GM12878 (cell line): ENCODE data around the gene PLXNC1. TPM values are rescaled to one million over a fixed set of nuclear protein-coding genes. Genes with fewer than 3 reads are reported as not detected.

ENCODE experiments used
- ATAC-seq: fragments of 200-7000 bp; cut with Tn5 transposase; 3 replicates; pipeline ENCODE4 v1.9.1; 2020; ENCODE audit warnings: mild to moderate bottlenecking, moderate library complexity
- BruUV-seq: library from RNA; stranded (reverse); fragments of 400-500 nt; replicated peaks from 2 replicates; lab custom pipeline; 2021; lab: Mats Ljungman, UMichigan
- CTCF ChIA-PET: fragments of 300-600 bp; sonication (Branson Sonifier 250); formaldehyde crosslinking; extraction: SDS; loops from one replicate; lab custom pipeline; 2021; ENCODE audit warnings: inconsistent platforms; lab: Yijun Ruan, JAX
- POLR2A ChIA-PET: fragments of 350-600 bp; formaldehyde crosslinking; extraction: SDS; loops from one replicate; lab custom pipeline; 2021; ENCODE audit warnings: inconsistent platforms; lab: Charles Lee
- RAD21 ChIA-PET: fragments of 300-600 bp; sonication (Branson Sonifier 250); formaldehyde crosslinking; loops from one replicate; lab custom pipeline; 2023; ENCODE audit warnings: antibody characterized with exemption; ENCODE audit not compliant: unreplicated experiment; lab: Charles Lee
- SMC1A ChIA-PET: fragments of 300-600 bp; sonication (Branson Sonifier 250); formaldehyde crosslinking; loops from one replicate; lab custom pipeline; 2023; ENCODE audit not compliant: unreplicated experiment, uncharacterized antibody; lab: Charles Lee
- DNase-seq: peaks from one replicate; pipeline ENCODE4 v3.0.0-alpha.2; 2011; ENCODE audit warnings: low read depth, low spot score
- FAIRE-seq: peaks from 3 replicates; lab custom pipeline; 2011; peaks lifted over from hg19 to GRCh38; lab: Jason Lieb, UNC
- H2AFZ ChIP-seq: 2 replicates; pipeline ENCODE4 v1.6.0; 2011; ENCODE audit warnings: low read depth, low read length, control low read depth; ENCODE audit not compliant: control insufficient read depth
- H3K27ac ChIP-seq: 2 replicates; pipeline ENCODE4 v1.5.1; 2011; ENCODE audit warnings: control low read depth; ENCODE audit not compliant: control insufficient read depth, insufficient read depth
- H3K27me3 ChIP-seq, 2 experiments: replicated peaks in 1 of 2; 2 replicates each; pipeline versions ENCODE4 v1.6.0 to v1.6.1; 2011; ENCODE audit warnings: low read length in 1 of 2; ENCODE audit not compliant: control insufficient read depth in 2 of 2, insufficient read depth in 2 of 2
- H3K36me3 ChIP-seq, 2 experiments: 2 replicates each; pipeline ENCODE4 v1.5.1; 2011; ENCODE audit warnings: low read length in 1 of 2; ENCODE audit not compliant: control insufficient read depth in 2 of 2, insufficient read depth in 2 of 2
- H3K4me1 ChIP-seq: 2 replicates; pipeline ENCODE4 v1.6.1; 2011; ENCODE audit warnings: mild to moderate bottlenecking, low read length, moderate library complexity, mixed read lengths; ENCODE audit not compliant: control insufficient read depth, insufficient read depth
- H3K4me2 ChIP-seq: 2 replicates; pipeline ENCODE4 v1.6.0; 2011; ENCODE audit warnings: control low read depth; ENCODE audit not compliant: control insufficient read depth, insufficient read depth
- H3K4me3 ChIP-seq: fragments of 200-600 bp; sonication (generic); 2 replicates; pipeline ENCODE4 v1.5.1; 2016
- H3K79me2 ChIP-seq: 2 replicates; pipeline ENCODE4 v1.6.0; 2011; ENCODE audit warnings: low read length; ENCODE audit not compliant: control insufficient read depth, insufficient read depth
- H3K9ac ChIP-seq: 2 replicates; pipeline ENCODE4 v1.8.0; 2011; ENCODE audit warnings: low read length, control low read depth, mixed read lengths; ENCODE audit not compliant: control insufficient read depth, insufficient read depth
- H3K9me3 ChIP-seq: replicated peaks from 3 replicates; pipeline ENCODE4 v1.5.1; 2011; ENCODE audit warnings: mild to moderate bottlenecking, low read length; ENCODE audit not compliant: control insufficient read depth, insufficient read depth
- H4K20me1 ChIP-seq: 2 replicates; pipeline ENCODE4 v1.6.0; 2011; ENCODE audit not compliant: control insufficient read depth, insufficient read depth
- BHLHE40 ChIP-seq, 2 experiments: fragments of 450-650 bp in 1 of 2; IDR thresholded peaks; 2 replicates each; pipeline ENCODE4 v1.6.1; 2011 to 2017; ENCODE audit warnings: low read depth in 2 of 2, borderline replicate concordance in 1 of 2, improper control_type of control experiment in 1 of 2, low read length in 1 of 2, mild to moderate bottlenecking in 1 of 2
- CBX5 ChIP-seq: sonication (generic); IDR thresholded peaks from 2 replicates; pipeline ENCODE4 v1.6.1; 2016; ENCODE audit warnings: low read depth, moderate library complexity, mild to moderate bottlenecking, inconsistent platforms
- CHD2 ChIP-seq: IDR thresholded peaks from 2 replicates; pipeline ENCODE4 v1.6.1; 2011; ENCODE audit warnings: low read depth, low read length, improper control_type of control experiment, borderline replicate concordance
- EP300 ChIP-seq, 2 experiments: fragments of 150-350 bp in 1 of 2; IDR thresholded peaks; 2 replicates each; pipeline ENCODE4 v1.6.1; 2011 to 2012; ENCODE audit warnings: low read depth in 2 of 2, low read length in 2 of 2, borderline replicate concordance in 1 of 2, improper control_type of control experiment in 1 of 2, inconsistent platforms in 1 of 2; ENCODE audit not compliant: control insufficient read depth in 1 of 2
- HCFC1 ChIP-seq: fragments of 150-350 bp; IDR thresholded peaks from 2 replicates; pipeline ENCODE4 v1.6.1; 2014; ENCODE audit warnings: low read length
- JUNB ChIP-seq: IDR thresholded peaks from 2 replicates; pipeline ENCODE4 v1.6.1; 2016; ENCODE audit warnings: antibody characterized with exemption, mild to moderate bottlenecking
- KAT2A ChIP-seq: conservative IDR thresholded peaks from 2 replicates; pipeline ENCODE4 v1.6.1; 2011; ENCODE audit warnings: low read depth, low read length; ENCODE audit not compliant: control insufficient read depth
- MTA3 ChIP-seq: IDR thresholded peaks from 2 replicates; pipeline ENCODE4 v1.6.1; 2012; ENCODE audit warnings: low read length, inconsistent platforms, borderline replicate concordance
- MXI1 ChIP-seq: fragments of 150-350 bp; IDR thresholded peaks from 2 replicates; pipeline ENCODE4 v1.6.1; 2011; ENCODE audit warnings: low read depth, mild to moderate bottlenecking, inconsistent platforms, low read length, improper control_type of control experiment
- NFYB ChIP-seq: IDR thresholded peaks from 2 replicates; pipeline ENCODE4 v1.6.1; 2011; ENCODE audit warnings: low read depth, mild to moderate bottlenecking, low read length, improper control_type of control experiment, moderate library complexity; ENCODE audit not compliant: insufficient read depth
- RAD51 ChIP-seq: fragments of 450-650 bp; IDR thresholded peaks from 2 replicates; pipeline ENCODE4 v1.6.1; 2016; ENCODE audit warnings: moderate library complexity, mild to moderate bottlenecking, inconsistent platforms
- SPI1 ChIP-seq: IDR thresholded peaks from 2 replicates; pipeline ENCODE4 v1.6.1; 2011; ENCODE audit warnings: low read depth, mild to moderate bottlenecking, low read length, moderate library complexity, borderline replicate concordance; ENCODE audit not compliant: insufficient read depth
- YY1 ChIP-seq: IDR thresholded peaks from 2 replicates; pipeline ENCODE4 v1.6.1; 2011; ENCODE audit warnings: low read depth, mild to moderate bottlenecking, low read length
- ZNF24 ChIP-seq: fragments of 450-650 bp; IDR thresholded peaks from 2 replicates; pipeline ENCODE4 v1.6.1; 2017; ENCODE audit warnings: antibody characterized with exemption, mild to moderate bottlenecking
- WGBS: methylation state at CpG from one replicate; pipeline ENCODE4 v1.1.6; 2016; ENCODE audit warnings: low lambda C conversion rate; ENCODE audit not compliant: insufficient replicate concordance, insufficient coverage; ENCODE audit errors: missing lambda C conversion rate; 5-methylcytosine and 5-hydroxymethylcytosine counted together
- in situ Hi-C: fragments of 300-500 bp; cut with MboI; formaldehyde crosslinking; loops from 9 replicates; pipeline ENCODE4 v1.14.3; 2018; ENCODE audit warnings: mixed read lengths
- intact Hi-C: fragments of 100-400 bp; cut with micrococcal nuclease; formaldehyde crosslinking; loops from one replicate; pipeline ENCODE4 v1.14.2; 2022; ENCODE audit not compliant: unreplicated experiment
- polyA plus RNA-seq, 11 experiments: library from polyadenylated mRNA; depleted of rRNA in 4 of 11; unstranded in 6 of 11; stranded (reverse) in 5 of 11; fragments of >200 nt; fragmentation: Nextera tagmentation in 4 of 11; fragmentation: Illumina TruSeq in 1 of 11; extraction: Ambion mirVana in 4 of 11; extraction: Trizol in 1 of 11; gene quantifications; 1 replicate in 1 of 11; 2 replicates in 10 of 11; pipeline versions ENCODE4 v1.2.1 to v1.2.3, GENCODE V29; 2011 to 2016; ENCODE audit warnings: inconsistent platforms in 2 of 11, missing spikeins in 2 of 11, low read depth in 1 of 11
- total RNA-seq, 4 experiments: library from RNA; depleted of rRNA in 3 of 4; stranded (reverse); fragments of >200 nt in 3 of 4; fragmentation: Illumina TruSeq in 1 of 4; extraction: Trizol in 1 of 4; gene quantifications; 2 replicates each; pipeline versions ENCODE4 v1.2.1 to v1.2.3, GENCODE V29; 2013 to 2021
- TF ChIP-seq, protein P1 (sequence below): IDR thresholded peaks from 2 replicates; pipeline ENCODE4 v1.6.1; 2011; ENCODE audit warnings: mild to moderate bottlenecking, low read depth, low read length, moderate library complexity; ENCODE audit not compliant: insufficient replicate concordance
- TF ChIP-seq, protein P2 (sequence below): IDR thresholded peaks from 2 replicates; pipeline ENCODE4 v1.6.1; 2011; ENCODE audit warnings: low read depth, mild to moderate bottlenecking, low read length, moderate library complexity, borderline replicate concordance; ENCODE audit errors: extremely low read depth

Gene PLXNC1
- total and polyA plus RNA-seq, 10 of the 15 experiments (the other 5 are each of a cell fraction or from before 2014, with no cell fraction given) = 5.2 to 41.2 (median 24.6) TPM

DNA sequence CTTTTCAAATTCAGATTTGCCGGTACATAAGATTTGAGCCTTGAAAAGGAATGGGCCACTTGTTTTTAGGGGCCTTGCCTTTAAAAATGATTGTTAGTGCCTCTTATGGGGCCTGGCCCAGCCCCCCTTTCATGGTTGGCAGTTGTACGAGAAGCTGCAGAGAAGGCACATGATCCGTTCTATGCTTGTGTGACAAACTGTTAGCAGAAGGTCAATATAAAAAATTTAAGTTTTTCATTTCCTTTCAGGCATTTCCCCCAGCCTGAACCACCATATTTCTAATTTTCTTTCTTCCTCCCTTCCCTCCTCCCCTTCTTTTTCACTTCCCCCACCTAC lies 119.1 kb downstream of the PLXNC1 start:
- ChIA-PET SMC1A (interaction anchor here (1.1 to 3.8 kb wide), 6 partner anchors 8 to 62 kb away, joined by 3 to 23 read pairs (median 6); no protein-coding TSS in a partner anchor), CTCF (interaction anchor here (0.7 kb wide), 1 partner anchor 46 kb away, joined by 3 read pairs; no protein-coding TSS in a partner anchor), POLR2A (no interaction called here), RAD21 (interaction anchor here (3.6 to 4.8 kb wide), 3 partner anchors 24 to 116 kb away, joined by 17 to 42 read pairs (median 18); no protein-coding TSS in a partner anchor)
- no peak for DNase-seq
- Histone ChIP-seq H3K9me3 (no peaks in the 10 kb centered on the region; the same call in 2 of the 3 replicates), H3K27ac (peak overlapping the region; percentile 66), H3K27me3 (no peaks in the 10 kb centered on the region), H3K4me3 (no peak overlapping the region), H3K4me1 (peaks cover 79% of the 10 kb centered on the region), H4K20me1 (no peaks in the 10 kb centered on the region), H3K9ac (peak overlapping the region; percentile 30; the same call in 1 of the 2 replicates), H2AFZ (no peak overlapping the region; the same call in 1 of the 2 replicates), H3K79me2 (no peaks in the 10 kb centered on the region), H3K4me2 (peak overlapping the region; percentile 56; the same call in 1 of the 2 replicates), H3K36me3 (peaks cover 7 to 25% of the 10 kb centered on the region in 2 experiments)
- WGBS = 35% methylated on average over 3 of the region's 3 CpGs
- ATAC-seq = peak; percentile 2; the same call in 2 of the 3 replicates
- TF ChIP-seq EP300 (IDR thresholded peaks at IDR 0.05; ENCODE audit: borderline replicate concordance in 1 of 2, control insufficient read depth in 1 of 2, low read depth in 2 of 2, low read length in 2 of 2) (no peak), HCFC1 (no peak), BHLHE40 (IDR thresholded peaks at IDR 0.05; ENCODE audit: borderline replicate concordance in 1 of 2, low read depth in 2 of 2, low read length in 1 of 2) (peak in 1 of 2 experiments; percentile 8; a peak in 1 of 4 replicates), SPI1 (no peak), JUNB (no peak), CBX5 (no peak), CHD2 (0 out of 2 replicates have a peak, but pooled peaks have one; percentile 23), KAT2A (no peak), MTA3 (no peak), YY1 (0 out of 2 replicates have a peak, but pooled peaks have one; percentile 7), NFYB (no peak), RAD51 (peak; percentile 56; the same call in 1 of the 2 replicates), MXI1 (no peak), ZNF24 (no peak)
- TF ChIP-seq, protein P1, sequence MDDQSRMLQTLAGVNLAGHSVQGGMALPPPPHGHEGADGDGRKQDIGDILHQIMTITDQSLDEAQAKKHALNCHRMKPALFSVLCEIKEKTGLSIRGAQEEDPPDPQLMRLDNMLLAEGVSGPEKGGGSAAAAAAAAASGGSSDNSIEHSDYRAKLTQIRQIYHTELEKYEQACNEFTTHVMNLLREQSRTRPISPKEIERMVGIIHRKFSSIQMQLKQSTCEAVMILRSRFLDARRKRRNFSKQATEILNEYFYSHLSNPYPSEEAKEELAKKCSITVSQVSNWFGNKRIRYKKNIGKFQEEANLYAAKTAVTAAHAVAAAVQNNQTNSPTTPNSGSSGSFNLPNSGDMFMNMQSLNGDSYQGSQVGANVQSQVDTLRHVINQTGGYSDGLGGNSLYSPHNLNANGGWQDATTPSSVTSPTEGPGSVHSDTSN = no peak
- TF ChIP-seq, protein P2, sequence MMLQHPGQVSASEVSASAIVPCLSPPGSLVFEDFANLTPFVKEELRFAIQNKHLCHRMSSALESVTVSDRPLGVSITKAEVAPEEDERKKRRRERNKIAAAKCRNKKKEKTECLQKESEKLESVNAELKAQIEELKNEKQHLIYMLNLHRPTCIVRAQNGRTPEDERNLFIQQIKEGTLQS = no peak
- in situ Hi-C loops (no loop called here), intact Hi-C loops (no loop called here)
- no TSS peak for BruUV-seq
- FAIRE-seq = no peak
